HFF-Myc (cell line): ENCODE measurements around the gene DUSP6.

Experiments
- DNase-seq: peaks from one replicate; pipeline ENCODE4 v3.0.0-alpha.2; 2011; ENCODE audit warnings: low read depth; ENCODE audit errors: extremely low read depth
- H3K4me3 ChIP-seq: replicated peaks from 2 replicates; pipeline ENCODE4 v1.5.1; 2011; ENCODE audit warnings: low read depth, mild to moderate bottlenecking, control low read depth, low read length
- CTCF ChIP-seq: IDR thresholded peaks from 2 replicates; pipeline ENCODE4 v1.5.1; 2012; ENCODE audit warnings: mild to moderate bottlenecking, low read depth, low read length, control low read depth; ENCODE audit errors: missing control alignments

Gene DUSP6

GRCh38 chr12:89328151-89329030, 23.9 kb downstream of the DUSP6 start:
- no peak for TF ChIP-seq CTCF
- DNase-seq, result no peak
- H3K4me3 ChIP-seq, result no peak overlapping the region

GRCh38 chr12:89327486-89328094, 24.7 kb downstream of the DUSP6 start:
- no peak overlapping the region for H3K4me3 ChIP-seq
- no peak for TF ChIP-seq CTCF
- no peak for DNase-seq

GRCh38 chr12:89326239-89327040, 25.9 kb downstream of the DUSP6 start:
- H3K4me3 ChIP-seq, result no peak overlapping the region
- TF ChIP-seq CTCF, result no peak
- DNase-seq, result no peak

- DNase-seq, result no peak
- no peak overlapping the region for H3K4me3 ChIP-seq
- TF ChIP-seq CTCF, result no peak
Observed at GRCh38 chr12:89325495-89325894, 26.8 kb downstream of the DUSP6 start.

- no peak overlapping the region for H3K4me3 ChIP-seq
- no peak for DNase-seq
- TF ChIP-seq CTCF, result no peak
Observed at GRCh38 chr12:89324437-89324836, 27.9 kb downstream of the DUSP6 start.

- no peak for TF ChIP-seq CTCF
- H3K4me3 ChIP-seq, result no peak overlapping the region
Observed at GRCh38 chr12:89323568-89324218, 28.6 kb downstream of the DUSP6 start.

More at GRCh38 chr12:89323568-89324218, 28.6 kb downstream of the DUSP6 start:
- DNase-seq, result no peak
